ENCODE results near the gene KBTBD12.

Gene KBTBD12

GRCh38 chr3:127881586-127881985 lies 33.4 kb upstream of the KBTBD12 start:
- no peak for TF ChIP-seq REST (IDR thresholded peaks at IDR 0.05; ENCODE audit: insufficient read depth in 1 of 2, low read depth in 2 of 2, low read length in 2 of 2)
- no peak for TF ChIP-seq SIN3A (IDR thresholded peaks at IDR 0.05; ENCODE audit: borderline replicate concordance, insufficient read depth, low read length)
- no peak for TF ChIP-seq FOXP2 (optimal IDR thresholded peaks at IDR 0.05; ENCODE audit: borderline replicate concordance, extremely low read depth, extremely low read length, insufficient read depth)
- TF ChIP-seq POLR2AphosphoS5 (IDR thresholded peaks at IDR 0.05; ENCODE audit: low read depth, low read length), result no peak
- no peak for TF ChIP-seq TAF1 (IDR thresholded peaks at IDR 0.05; ENCODE audit: borderline replicate concordance, insufficient read depth, low read length)

- TF ChIP-seq REST (IDR thresholded peaks at IDR 0.05; ENCODE audit: insufficient read depth in 1 of 2, low read depth in 2 of 2, low read length in 2 of 2) (no peak), FOXP2 (optimal IDR thresholded peaks at IDR 0.05; ENCODE audit: borderline replicate concordance, extremely low read depth, extremely low read length, insufficient read depth) (no peak)
Observed at GRCh38 chr3:127884041-127884440, 31.0 kb upstream of the KBTBD12 start.

- TF ChIP-seq TAF1 (IDR thresholded peaks at IDR 0.05; ENCODE audit: borderline replicate concordance, insufficient read depth, low read length), result no peak
- no peak for TF ChIP-seq SIN3A (IDR thresholded peaks at IDR 0.05; ENCODE audit: borderline replicate concordance, insufficient read depth, low read length)
- no peak for TF ChIP-seq FOXP2 (optimal IDR thresholded peaks at IDR 0.05; ENCODE audit: borderline replicate concordance, extremely low read depth, extremely low read length, insufficient read depth)
- no peak for TF ChIP-seq REST (IDR thresholded peaks at IDR 0.05; ENCODE audit: insufficient read depth in 1 of 2, low read depth in 2 of 2, low read length in 2 of 2)
- no peak for TF ChIP-seq POLR2AphosphoS5 (IDR thresholded peaks at IDR 0.05; ENCODE audit: low read depth, low read length)
Observed at GRCh38 chr3:127886231-127886955, 28.6 kb upstream of the KBTBD12 start.

- TF ChIP-seq POLR2AphosphoS5 (IDR thresholded peaks at IDR 0.05; ENCODE audit: low read depth, low read length), result no peak
Observed at GRCh38 chr3:127886956-127887231, 28.1 kb upstream of the KBTBD12 start.

- no peak for TF ChIP-seq TAF1 (IDR thresholded peaks at IDR 0.05; ENCODE audit: borderline replicate concordance, insufficient read depth, low read length)
- TF ChIP-seq SIN3A (IDR thresholded peaks at IDR 0.05; ENCODE audit: borderline replicate concordance, insufficient read depth, low read length), result no peak
- no peak for TF ChIP-seq REST (IDR thresholded peaks at IDR 0.05; ENCODE audit: insufficient read depth in 1 of 2, low read depth in 2 of 2, low read length in 2 of 2)
- no peak for TF ChIP-seq POLR2AphosphoS5 (IDR thresholded peaks at IDR 0.05; ENCODE audit: low read depth, low read length)
- TF ChIP-seq FOXP2 (optimal IDR thresholded peaks at IDR 0.05; ENCODE audit: borderline replicate concordance, extremely low read depth, extremely low read length, insufficient read depth), result no peak
Observed at GRCh38 chr3:127887321-127887720, 27.7 kb upstream of the KBTBD12 start.

Data from PFSK-1 (cell line).